PC-9 (cell line): Measurements from ENCODE around the gene ATXN1.

Experiments used
- EZH2 ChIP-seq: fragments of 200-600 bp; sonication (generic); IDR thresholded peaks from 2 replicates; pipeline ENCODE4 v1.8.0; 2017; ENCODE audit warnings: antibody characterized with exemption, low read depth
- TF ChIP-seq, protein P1 (sequence below): fragments of 200-600 bp; sonication (generic); conservative IDR thresholded peaks from 2 replicates; pipeline ENCODE4 v1.6.1; 2017; ENCODE audit warnings: mixed run types, antibody characterized with exemption, mild to moderate bottlenecking, moderate library complexity

DNA sequence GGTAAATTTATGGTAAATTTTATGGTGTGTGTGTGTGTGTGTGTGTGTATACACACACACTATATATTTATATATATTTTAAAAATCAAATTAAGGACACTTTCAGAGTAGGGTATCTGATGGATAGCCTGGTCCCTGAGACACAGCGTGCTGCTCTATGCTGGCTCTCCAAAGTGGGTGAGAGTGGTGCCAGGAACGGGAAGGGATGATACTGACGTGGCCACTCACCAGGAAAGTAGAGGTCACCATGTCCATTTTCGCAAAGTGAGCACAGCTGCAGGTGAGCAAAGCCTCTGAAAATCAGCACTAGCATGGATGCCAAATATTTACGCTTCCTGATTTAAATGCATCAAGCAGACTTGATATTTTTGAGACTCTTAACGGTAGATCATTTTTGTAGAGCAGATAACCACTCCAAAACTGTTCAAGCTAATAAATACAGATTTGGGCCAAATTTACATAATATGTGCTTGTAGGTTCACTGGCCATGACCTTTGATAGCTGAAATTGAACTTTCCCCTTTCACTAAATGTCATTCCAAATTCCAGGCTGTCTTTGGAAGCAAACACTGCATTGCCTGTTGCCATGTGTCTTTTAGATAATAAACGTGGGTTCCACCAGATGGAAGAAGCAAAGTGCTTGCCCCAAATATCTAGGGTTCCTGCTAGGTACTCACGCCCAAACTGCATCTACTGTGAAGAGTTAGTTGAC, 116.6 kb downstream of the ATXN1 start:
- TF ChIP-seq, protein P1, sequence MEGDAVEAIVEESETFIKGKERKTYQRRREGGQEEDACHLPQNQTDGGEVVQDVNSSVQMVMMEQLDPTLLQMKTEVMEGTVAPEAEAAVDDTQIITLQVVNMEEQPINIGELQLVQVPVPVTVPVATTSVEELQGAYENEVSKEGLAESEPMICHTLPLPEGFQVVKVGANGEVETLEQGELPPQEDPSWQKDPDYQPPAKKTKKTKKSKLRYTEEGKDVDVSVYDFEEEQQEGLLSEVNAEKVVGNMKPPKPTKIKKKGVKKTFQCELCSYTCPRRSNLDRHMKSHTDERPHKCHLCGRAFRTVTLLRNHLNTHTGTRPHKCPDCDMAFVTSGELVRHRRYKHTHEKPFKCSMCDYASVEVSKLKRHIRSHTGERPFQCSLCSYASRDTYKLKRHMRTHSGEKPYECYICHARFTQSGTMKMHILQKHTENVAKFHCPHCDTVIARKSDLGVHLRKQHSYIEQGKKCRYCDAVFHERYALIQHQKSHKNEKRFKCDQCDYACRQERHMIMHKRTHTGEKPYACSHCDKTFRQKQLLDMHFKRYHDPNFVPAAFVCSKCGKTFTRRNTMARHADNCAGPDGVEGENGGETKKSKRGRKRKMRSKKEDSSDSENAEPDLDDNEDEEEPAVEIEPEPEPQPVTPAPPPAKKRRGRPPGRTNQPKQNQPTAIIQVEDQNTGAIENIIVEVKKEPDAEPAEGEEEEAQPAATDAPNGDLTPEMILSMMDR, result no peak
- no peak for TF ChIP-seq EZH2
